OCI-LY3 (cell line): ENCODE measurements around the gene PICALM.

Source experiments
- CTCF ChIP-seq: fragments of 200-600, 300-600 bp; sonication (generic); IDR thresholded peaks from 2 replicates; pipeline ENCODE4 v1.5.1; 2014; ENCODE audit warnings: antibody characterized with exemption, low read length, low read depth
- EZH2phosphoT487 ChIP-seq: fragments of 200-600 bp; shearing (Covaris generic); IDR thresholded peaks from 2 replicates; pipeline ENCODE4 v1.6.1; 2018; ENCODE audit warnings: antibody characterized with exemption, mixed run types, low read depth

DNA sequence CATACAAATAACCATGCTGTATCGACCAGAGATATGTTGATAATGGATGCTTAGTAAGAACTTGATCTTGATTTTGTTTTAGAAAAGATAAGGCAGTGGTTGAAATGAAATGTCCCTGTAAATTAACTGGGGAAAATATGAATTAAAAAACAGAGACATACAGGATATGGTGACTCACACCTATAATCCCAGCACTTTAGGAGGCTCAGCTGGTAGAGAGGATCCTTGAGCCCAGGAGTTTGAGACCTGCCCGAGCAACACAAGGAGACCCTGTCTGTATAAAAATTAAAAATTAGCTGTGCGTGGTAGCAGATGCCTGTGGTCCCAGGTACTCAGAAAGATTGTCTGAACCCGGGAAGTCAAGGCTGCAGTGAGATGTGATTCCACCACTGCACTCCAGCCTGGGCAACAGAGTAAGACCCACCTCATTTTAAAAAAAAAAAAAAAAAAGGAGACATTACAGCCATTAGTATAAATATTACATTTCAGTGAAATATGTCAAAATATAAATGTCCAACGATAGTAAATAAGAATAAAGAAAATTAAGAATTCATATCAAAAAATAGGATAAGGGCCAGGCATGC is 4.6 kb downstream of the PICALM start:
- no peak for TF ChIP-seq CTCF
- no peak for TF ChIP-seq EZH2phosphoT487
